ENCODE data around the gene TMEM198. TPM values are rescaled to one million over a fixed set of nuclear protein-coding genes. Genes with fewer than 3 reads are reported as not detected.
A peak's percentile ranks its signal among the peaks of the same experiment; 100 is the strongest.

The TMEM198 gene
- total and polyA plus RNA-seq, 7 donors, result 0.61 to 3.7 (median 2.1) TPM

DNA sequence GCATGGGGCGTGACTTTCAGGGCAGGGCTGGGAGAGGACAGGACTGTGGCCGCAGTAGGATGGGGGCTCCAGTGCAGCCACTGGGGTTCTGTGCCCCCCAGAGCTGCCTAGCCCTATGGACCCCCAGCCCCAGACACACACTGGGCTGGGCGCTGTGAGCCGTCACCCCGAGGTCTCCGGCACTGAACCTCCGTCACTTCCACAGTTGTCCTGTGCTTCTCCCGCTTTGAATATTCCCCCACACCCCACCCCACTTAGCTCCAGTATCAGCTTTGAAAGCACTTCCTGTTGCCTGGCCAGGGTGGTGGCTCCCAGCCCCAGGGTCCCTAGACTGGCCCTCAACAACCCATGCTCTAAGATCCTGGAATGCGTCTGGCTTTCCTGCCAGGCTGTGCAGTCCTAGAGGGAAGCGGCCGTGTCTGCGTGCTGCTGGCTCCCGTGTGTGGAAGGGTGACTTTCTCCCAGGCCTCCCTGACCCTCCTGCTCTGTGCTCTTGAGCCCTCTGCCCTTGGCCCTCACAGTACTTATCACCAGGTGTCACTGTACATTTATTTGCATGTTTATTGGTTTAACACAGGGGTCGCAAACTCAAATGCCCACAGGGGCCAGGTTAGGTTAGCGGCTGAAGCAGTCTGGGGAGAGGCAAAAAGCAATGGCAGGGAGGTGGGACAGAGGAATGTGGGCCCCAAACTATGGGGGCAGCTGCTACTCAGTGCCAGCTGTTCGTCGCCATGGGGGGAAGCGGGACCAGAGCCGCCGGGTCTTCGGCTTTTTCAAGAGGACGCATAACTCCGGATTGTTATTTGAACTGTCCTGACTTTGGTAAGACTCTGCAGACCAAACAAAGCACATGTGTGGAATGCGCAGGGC lies 17.6 kb downstream of the TMEM198 start:
- DNase-seq, result peak in 1 of 2 donors; percentile 31
- 72 to 78% (median 74%) methylated on average over 23 to 24 of the region's 24 CpGs for WGBS, 3 donors
- Histone ChIP-seq H3K9me3 (no peaks in the 10 kb centered on the region), H3K4me1 (no peaks in the 10 kb centered on the region), H3K27me3 (ENCODE audit: insufficient read depth in 3 of 3, low read length in 2 of 3) (no peaks in the 10 kb centered on the region), H3K36me3 (ENCODE audit: insufficient read depth in 1 of 2, low read depth in 1 of 2) (peaks cover 0 to 91% of the 10 kb centered on the region in 2 donors), H3K4me3 (no peak overlapping the region), H3K27ac (no peak overlapping the region)
- intact Hi-C loops (cut with DNase I), result no loop called here
- no peak for ATAC-seq
- TF ChIP-seq, protein P1, sequence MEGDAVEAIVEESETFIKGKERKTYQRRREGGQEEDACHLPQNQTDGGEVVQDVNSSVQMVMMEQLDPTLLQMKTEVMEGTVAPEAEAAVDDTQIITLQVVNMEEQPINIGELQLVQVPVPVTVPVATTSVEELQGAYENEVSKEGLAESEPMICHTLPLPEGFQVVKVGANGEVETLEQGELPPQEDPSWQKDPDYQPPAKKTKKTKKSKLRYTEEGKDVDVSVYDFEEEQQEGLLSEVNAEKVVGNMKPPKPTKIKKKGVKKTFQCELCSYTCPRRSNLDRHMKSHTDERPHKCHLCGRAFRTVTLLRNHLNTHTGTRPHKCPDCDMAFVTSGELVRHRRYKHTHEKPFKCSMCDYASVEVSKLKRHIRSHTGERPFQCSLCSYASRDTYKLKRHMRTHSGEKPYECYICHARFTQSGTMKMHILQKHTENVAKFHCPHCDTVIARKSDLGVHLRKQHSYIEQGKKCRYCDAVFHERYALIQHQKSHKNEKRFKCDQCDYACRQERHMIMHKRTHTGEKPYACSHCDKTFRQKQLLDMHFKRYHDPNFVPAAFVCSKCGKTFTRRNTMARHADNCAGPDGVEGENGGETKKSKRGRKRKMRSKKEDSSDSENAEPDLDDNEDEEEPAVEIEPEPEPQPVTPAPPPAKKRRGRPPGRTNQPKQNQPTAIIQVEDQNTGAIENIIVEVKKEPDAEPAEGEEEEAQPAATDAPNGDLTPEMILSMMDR (IDR thresholded peaks at IDR 0.05), result no peak

DNA sequence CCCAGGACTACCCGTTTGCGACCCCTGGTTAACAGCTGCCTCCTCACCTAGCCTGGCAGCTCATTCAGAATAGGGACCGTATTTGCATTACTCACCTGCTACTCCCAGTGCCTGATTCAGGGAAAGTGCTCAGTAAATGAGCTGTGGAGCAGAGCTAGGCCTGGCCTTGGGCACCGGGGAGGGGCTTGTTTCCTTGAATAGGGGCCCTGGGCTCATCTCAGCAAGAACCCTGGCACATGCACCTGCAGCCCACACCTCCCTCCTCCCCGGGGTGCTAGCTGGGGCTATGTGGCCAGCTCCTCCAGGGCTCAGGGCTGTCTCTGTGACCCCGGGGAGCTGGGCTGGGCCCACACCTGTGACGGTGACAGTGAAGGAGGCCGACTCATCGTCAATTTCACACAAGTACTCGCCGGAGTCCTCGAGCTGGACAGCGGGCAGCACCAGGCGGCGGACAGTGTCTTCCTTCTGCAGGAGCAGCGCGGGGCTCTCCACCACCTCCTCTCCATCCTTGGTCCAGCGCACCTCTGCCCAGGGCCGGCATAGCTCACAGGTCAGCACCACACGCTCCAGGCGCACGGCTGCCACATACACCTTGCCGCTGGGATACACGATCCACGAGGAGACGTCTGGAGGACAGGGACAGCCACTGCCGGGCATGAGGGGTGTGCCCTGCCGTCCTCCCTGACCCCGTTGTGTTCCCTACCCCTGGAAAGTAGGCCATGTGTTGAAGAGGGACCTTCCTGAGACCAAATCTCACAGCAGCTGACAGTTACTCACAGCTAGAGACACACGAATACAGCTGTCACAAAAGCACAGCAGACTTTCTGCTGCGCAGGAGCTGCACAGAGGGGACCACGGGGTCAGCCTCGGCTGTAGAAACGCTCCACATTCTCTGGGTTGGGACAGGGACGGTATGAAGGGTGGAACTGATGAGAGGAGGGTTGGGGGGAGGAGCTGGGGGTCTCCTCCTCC lies 18.5 kb downstream of the TMEM198 start:
- intact Hi-C loops (cut with DNase I), result no loop called here
- no peak overlapping the region for H3K27ac ChIP-seq
- H3K36me3 ChIP-seq (ENCODE audit: insufficient read depth in 1 of 2, low read depth in 1 of 2), result peaks cover 0 to 91% of the 10 kb centered on the region in 2 donors
- no peaks in the 10 kb centered on the region for H3K4me1 ChIP-seq
- H3K9me3 ChIP-seq, result no peaks in the 10 kb centered on the region
- no peak overlapping the region for H3K4me3 ChIP-seq
- DNase-seq (no peak), ATAC-seq (no peak)
- TF ChIP-seq, protein P1 (IDR thresholded peaks at IDR 0.05), result no peak
- H3K27me3 ChIP-seq (ENCODE audit: insufficient read depth in 3 of 3, low read length in 2 of 3), result no peaks in the 10 kb centered on the region
- WGBS, 3 donors, result 74 to 78% (median 77%) methylated on average over 34 to 35 of the region's 35 CpGs

DNA sequence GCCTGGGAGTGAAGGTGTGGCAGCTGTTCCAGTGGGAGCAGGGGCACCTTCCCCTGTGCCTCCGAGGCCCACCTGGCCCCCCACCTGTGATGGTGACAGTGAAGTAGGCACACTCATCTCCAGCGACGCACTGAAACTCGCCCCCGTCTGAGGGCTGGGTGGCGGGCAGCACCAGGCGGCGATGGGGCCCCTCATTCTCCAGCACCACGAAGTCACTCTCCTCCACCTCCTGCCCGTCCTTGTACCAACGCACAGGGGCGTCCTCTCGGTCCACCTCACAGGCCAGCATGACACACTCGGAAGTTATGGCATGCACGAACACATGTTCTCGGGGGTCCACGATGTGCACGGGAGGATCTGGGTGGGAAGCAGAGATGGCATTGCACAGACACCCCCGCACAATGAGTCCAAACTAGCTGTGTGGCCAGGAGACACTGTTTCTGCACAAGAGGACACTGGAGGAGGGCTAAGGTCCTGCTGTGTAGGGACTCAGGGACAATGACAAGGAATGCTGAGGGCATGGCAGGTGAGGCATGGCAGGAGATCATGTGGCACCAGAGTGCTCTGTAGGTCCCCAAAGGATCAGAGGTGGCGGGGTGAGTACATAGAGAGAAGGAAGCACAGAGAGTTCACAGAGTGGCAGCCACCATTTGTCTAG lies 19.6 kb downstream of the TMEM198 start:
- H3K9me3 ChIP-seq, result no peaks in the 10 kb centered on the region
- WGBS, 3 donors, result 88 to 90% (median 88%) methylated on average over 20 of the region's 20 CpGs
- intact Hi-C loops (cut with DNase I), result no loop called here
- H3K36me3 ChIP-seq (ENCODE audit: insufficient read depth in 1 of 2, low read depth in 1 of 2), result peaks cover 0 to 87% of the 10 kb centered on the region in 2 donors
- no peak overlapping the region for H3K27ac ChIP-seq
- no peaks in the 10 kb centered on the region for H3K27me3 ChIP-seq (ENCODE audit: insufficient read depth in 3 of 3, low read length in 2 of 3)
- no peaks in the 10 kb centered on the region for H3K4me1 ChIP-seq
- no peak for DNase-seq
- H3K4me3 ChIP-seq, result no peak overlapping the region
- ATAC-seq, result no peak
- TF ChIP-seq, protein P1 (IDR thresholded peaks at IDR 0.05), result no peak

DNA sequence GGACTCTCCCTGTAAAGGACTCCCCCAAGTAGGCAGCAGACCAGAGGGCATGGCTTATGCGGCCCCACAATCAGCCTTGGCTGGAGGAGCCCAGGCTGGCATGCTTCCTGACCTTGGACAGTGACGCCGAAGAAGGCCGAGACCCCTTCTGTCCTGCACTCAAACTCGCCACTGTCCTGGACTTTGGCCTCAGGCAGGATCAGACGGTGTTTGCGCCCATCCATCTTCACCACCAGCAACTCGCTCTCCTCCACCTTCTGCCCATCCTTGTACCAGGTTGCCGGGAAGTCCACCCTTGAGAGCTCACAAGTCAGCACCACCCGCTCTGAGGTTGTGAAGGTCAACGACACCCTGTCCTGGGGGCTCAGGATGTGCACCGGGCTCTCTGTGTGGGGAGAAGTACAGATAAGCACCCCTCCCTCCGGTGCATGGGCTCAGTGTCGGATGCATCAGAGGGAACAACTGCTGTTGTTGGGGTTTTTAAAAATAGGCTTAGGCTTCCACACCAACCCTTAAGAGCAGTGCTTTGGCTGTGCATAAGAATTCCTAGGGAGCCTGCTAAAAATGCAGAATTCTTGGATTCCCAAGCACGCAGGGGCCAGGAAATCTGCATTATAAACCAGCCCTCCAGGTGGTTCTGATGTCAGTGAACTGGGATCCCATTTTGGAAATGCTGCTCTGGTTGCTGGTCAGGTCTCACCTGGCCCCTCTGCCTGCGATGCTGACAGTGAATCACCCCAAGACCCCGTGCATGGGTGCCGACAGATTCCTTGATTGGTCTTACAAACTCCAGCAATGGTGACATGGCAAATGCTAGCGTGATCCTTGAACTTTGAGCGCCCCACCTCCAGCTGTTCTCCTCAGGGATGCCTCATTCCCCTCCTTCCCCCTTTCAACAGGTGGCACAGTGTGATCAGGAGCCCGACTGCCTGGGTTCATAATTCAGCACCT lies 21.6 kb downstream of the TMEM198 start:
- 80 to 84% (median 83%) methylated on average over 21 of the region's 21 CpGs for WGBS, 3 donors
- peaks cover 9% of the 10 kb centered on the region for H3K4me1 ChIP-seq
- intact Hi-C loops (cut with DNase I), result loop anchor here in 1 of 2 donors (5.0 kb wide), 1 partner anchor 77 kb away; no protein-coding TSS in a partner anchor
- no peak overlapping the region for H3K4me3 ChIP-seq
- ATAC-seq (no peak), DNase-seq (no peak)
- peaks cover 0 to 80% of the 10 kb centered on the region in 2 donors for H3K36me3 ChIP-seq (ENCODE audit: insufficient read depth in 1 of 2, low read depth in 1 of 2)
- H3K9me3 ChIP-seq, result no peaks in the 10 kb centered on the region
- H3K27me3 ChIP-seq (ENCODE audit: insufficient read depth in 3 of 3, low read length in 2 of 3), result no peaks in the 10 kb centered on the region
- no peak overlapping the region for H3K27ac ChIP-seq
- TF ChIP-seq, protein P1 (IDR thresholded peaks at IDR 0.05), result no peak

Measured in psoas muscle (tissue), 8 donors.